NCI-H1048 (cell line): Measurements from ENCODE around the gene DEF6.
A peak's percentile ranks its signal among the peaks of the same experiment; 100 is the strongest.

Experiments
- DNase-seq: peaks from one replicate; lab custom pipeline; 2025; lab: John Stamatoyannopoulos, UW

DEF6 gene

GRCh38 chr6:35297601-35298481 lies at the start of gene DEF6:
Gene DEF6, plus strand, starts transcription at chr6:35297818. Its CDS starts 39 bp downstream, at chr6:35297857.
- no peak for DNase-seq

- no peak for DNase-seq
These were observed 49.3 kb upstream of the DEF6 start for GRCh38 chr6:35248300-35248699.

- no peak for DNase-seq
These were observed 48.7 kb upstream of the DEF6 start for GRCh38 chr6:35248965-35249364.

GRCh38 chr6:35251949-35252348 lies 45.7 kb upstream of the DEF6 start:
- no peak for DNase-seq

- DNase-seq: no peak
These were observed 44.4 kb upstream of the DEF6 start for GRCh38 chr6:35253249-35253648.

GRCh38 chr6:35258336-35258735 lies 39.3 kb upstream of the DEF6 start:
- DNase-seq: no peak

- no peak for DNase-seq
These were observed 38.8 kb upstream of the DEF6 start for GRCh38 chr6:35258858-35259193.

GRCh38 chr6:35259194-35259947 lies 38.2 kb upstream of the DEF6 start, which contains the start of gene ZNF76:
Gene ZNF76, plus strand, starts transcription at chr6:35259735. Its CDS starts 21,417 bp downstream, at chr6:35281152.
- peak; percentile 88 for DNase-seq

- DNase-seq: no peak
These were observed 37.5 kb upstream of the DEF6 start for GRCh38 chr6:35259948-35260590.

GRCh38 chr6:35260591-35261570 lies 36.7 kb upstream of the DEF6 start:
- DNase-seq: no peak

- DNase-seq: no peak
These were observed 35.0 kb upstream of the DEF6 start for GRCh38 chr6:35262596-35262995.

- DNase-seq: no peak
These were observed 32.9 kb upstream of the DEF6 start for GRCh38 chr6:35264550-35265274.

GRCh38 chr6:35265523-35265922 lies 32.1 kb upstream of the DEF6 start:
- DNase-seq: no peak

GRCh38 chr6:35267446-35267845 lies 30.2 kb upstream of the DEF6 start:
- DNase-seq: no peak

- no peak for DNase-seq
These were observed 29.7 kb upstream of the DEF6 start for GRCh38 chr6:35267897-35268296.

GRCh38 chr6:35272005-35272404 lies 25.6 kb upstream of the DEF6 start:
- no peak for DNase-seq

- DNase-seq: no peak
These were observed 23.6 kb upstream of the DEF6 start for GRCh38 chr6:35273822-35274559.

GRCh38 chr6:35275744-35276260 lies 21.8 kb upstream of the DEF6 start:
- no peak for DNase-seq

GRCh38 chr6:35278708-35279107 lies 18.9 kb upstream of the DEF6 start:
- no peak for DNase-seq

GRCh38 chr6:35280903-35281302 lies 16.7 kb upstream of the DEF6 start:
- no peak for DNase-seq
